DND-41 (cell line): Measurements from ENCODE around the gene HCN2.

Source experiments
- ATAC-seq: fragments of 200-7000 bp; cut with Tn5 transposase; 3 replicates; pipeline ENCODE4 v1.9.1; 2021; ENCODE audit warnings: low read depth; ENCODE audit not compliant: insufficient read depth
- DNase-seq: peaks from one replicate; pipeline ENCODE4 v3.0.0-alpha.2; 2020
- H2AFZ ChIP-seq: 2 replicates; pipeline ENCODE4 v1.6.0; 2012; ENCODE audit warnings: low read depth, low read length
- H3K27ac ChIP-seq: 2 replicates; pipeline ENCODE4 v1.5.1; 2012; ENCODE audit warnings: low read length, inconsistent platforms
- H3K27me3 ChIP-seq: fragments of 200-600 bp; sonication (generic); 2 replicates; pipeline ENCODE4 v1.6.0; 2012; ENCODE audit warnings: low read length, mild to moderate bottlenecking, inconsistent platforms; ENCODE audit not compliant: insufficient read depth, poor library complexity
- H3K36me3 ChIP-seq: 2 replicates; pipeline ENCODE4 v1.5.1; 2012; ENCODE audit warnings: low read length, inconsistent platforms; ENCODE audit not compliant: insufficient read depth
- H3K4me1 ChIP-seq: 2 replicates; pipeline ENCODE4 v1.5.1; 2012; ENCODE audit warnings: mild to moderate bottlenecking, low read length; ENCODE audit not compliant: insufficient read depth
- H3K4me2 ChIP-seq: 2 replicates; pipeline ENCODE4 v1.6.0; 2012; ENCODE audit warnings: mild to moderate bottlenecking, moderate library complexity, low read length, inconsistent platforms; ENCODE audit not compliant: insufficient read depth
- H3K4me3 ChIP-seq, 2 experiments: fragments of 200-600 bp in 1 of 2; shearing (Covaris generic) in 1 of 2; 2 replicates each; pipeline ENCODE4 v1.5.1; 2012 to 2016; ENCODE audit warnings: inconsistent platforms in 2 of 2, low read length in 2 of 2, mild to moderate bottlenecking in 2 of 2, low read depth in 1 of 2, moderate library complexity in 1 of 2
- H3K79me2 ChIP-seq: 2 replicates; pipeline ENCODE4 v1.6.0; 2012; ENCODE audit warnings: low read length, inconsistent platforms; ENCODE audit not compliant: insufficient read depth
- H3K9ac ChIP-seq: 2 replicates; pipeline ENCODE4 v1.6.0; 2012; ENCODE audit warnings: low read depth, mild to moderate bottlenecking, inconsistent platforms, low read length, moderate library complexity
- H3K9me3 ChIP-seq: 2 replicates; pipeline ENCODE4 v1.5.1; 2012; ENCODE audit warnings: low read length, moderate library complexity, mild to moderate bottlenecking, inconsistent platforms; ENCODE audit not compliant: insufficient read depth, severe bottlenecking
- H4K20me1 ChIP-seq: 2 replicates; pipeline ENCODE4 v1.6.0; 2012; ENCODE audit warnings: low read length; ENCODE audit not compliant: insufficient read depth
- EZH2 ChIP-seq: IDR thresholded peaks from 3 replicates; pipeline ENCODE4 v1.6.1; 2012; ENCODE audit warnings: borderline replicate concordance, low read depth, mild to moderate bottlenecking, moderate library complexity, low read length, inconsistent platforms; ENCODE audit not compliant: severe bottlenecking
- TF ChIP-seq, protein P1 (sequence below): IDR thresholded peaks from 2 replicates; pipeline ENCODE4 v1.5.1; 2012; ENCODE audit warnings: borderline replicate concordance, low read length, moderate library complexity, mild to moderate bottlenecking; ENCODE audit not compliant: poor library complexity, severe bottlenecking; ENCODE audit errors: extremely low read depth

Gene HCN2

DNA sequence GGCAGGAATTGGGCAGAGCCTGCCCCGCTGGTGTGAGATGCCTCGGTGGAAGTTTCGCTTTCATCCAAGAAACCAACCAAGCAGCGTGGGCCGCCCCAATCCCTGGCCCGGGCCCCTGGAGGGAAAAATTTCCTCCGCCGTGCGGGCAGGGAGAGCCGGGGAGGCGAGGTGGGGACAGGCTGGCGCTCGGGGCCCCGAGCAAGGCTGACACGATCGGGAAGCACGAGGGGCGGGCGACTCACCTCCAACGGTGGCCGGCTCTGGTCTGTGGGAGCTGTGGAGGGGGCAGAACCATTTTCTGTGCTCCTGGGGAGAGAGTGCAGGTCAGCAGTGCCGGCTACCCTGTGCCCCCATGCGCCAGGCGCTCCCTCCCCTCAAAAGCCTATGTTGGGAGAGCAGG lies 62.3 kb downstream of the HCN2 start:
- TF ChIP-seq, protein P1, sequence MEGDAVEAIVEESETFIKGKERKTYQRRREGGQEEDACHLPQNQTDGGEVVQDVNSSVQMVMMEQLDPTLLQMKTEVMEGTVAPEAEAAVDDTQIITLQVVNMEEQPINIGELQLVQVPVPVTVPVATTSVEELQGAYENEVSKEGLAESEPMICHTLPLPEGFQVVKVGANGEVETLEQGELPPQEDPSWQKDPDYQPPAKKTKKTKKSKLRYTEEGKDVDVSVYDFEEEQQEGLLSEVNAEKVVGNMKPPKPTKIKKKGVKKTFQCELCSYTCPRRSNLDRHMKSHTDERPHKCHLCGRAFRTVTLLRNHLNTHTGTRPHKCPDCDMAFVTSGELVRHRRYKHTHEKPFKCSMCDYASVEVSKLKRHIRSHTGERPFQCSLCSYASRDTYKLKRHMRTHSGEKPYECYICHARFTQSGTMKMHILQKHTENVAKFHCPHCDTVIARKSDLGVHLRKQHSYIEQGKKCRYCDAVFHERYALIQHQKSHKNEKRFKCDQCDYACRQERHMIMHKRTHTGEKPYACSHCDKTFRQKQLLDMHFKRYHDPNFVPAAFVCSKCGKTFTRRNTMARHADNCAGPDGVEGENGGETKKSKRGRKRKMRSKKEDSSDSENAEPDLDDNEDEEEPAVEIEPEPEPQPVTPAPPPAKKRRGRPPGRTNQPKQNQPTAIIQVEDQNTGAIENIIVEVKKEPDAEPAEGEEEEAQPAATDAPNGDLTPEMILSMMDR = no peak
- TF ChIP-seq EZH2 = no peak
- H3K36me3 ChIP-seq = peaks cover 87% of the 10 kb centered on the region
- H3K79me2 ChIP-seq = peaks cover 62% of the 10 kb centered on the region
- H3K4me1 ChIP-seq = no peaks in the 10 kb centered on the region
- no peak overlapping the region for H3K4me2 ChIP-seq
- ATAC-seq = no peak
- no peak overlapping the region for H3K4me3 ChIP-seq
- peaks cover 72% of the 10 kb centered on the region for H4K20me1 ChIP-seq
- no peak overlapping the region for H2AFZ ChIP-seq
- DNase-seq = no peak
- no peak overlapping the region for H3K9ac ChIP-seq
- no peaks in the 10 kb centered on the region for H3K9me3 ChIP-seq
- H3K27ac ChIP-seq = no peak overlapping the region
- H3K27me3 ChIP-seq = no peaks in the 10 kb centered on the region

DNA sequence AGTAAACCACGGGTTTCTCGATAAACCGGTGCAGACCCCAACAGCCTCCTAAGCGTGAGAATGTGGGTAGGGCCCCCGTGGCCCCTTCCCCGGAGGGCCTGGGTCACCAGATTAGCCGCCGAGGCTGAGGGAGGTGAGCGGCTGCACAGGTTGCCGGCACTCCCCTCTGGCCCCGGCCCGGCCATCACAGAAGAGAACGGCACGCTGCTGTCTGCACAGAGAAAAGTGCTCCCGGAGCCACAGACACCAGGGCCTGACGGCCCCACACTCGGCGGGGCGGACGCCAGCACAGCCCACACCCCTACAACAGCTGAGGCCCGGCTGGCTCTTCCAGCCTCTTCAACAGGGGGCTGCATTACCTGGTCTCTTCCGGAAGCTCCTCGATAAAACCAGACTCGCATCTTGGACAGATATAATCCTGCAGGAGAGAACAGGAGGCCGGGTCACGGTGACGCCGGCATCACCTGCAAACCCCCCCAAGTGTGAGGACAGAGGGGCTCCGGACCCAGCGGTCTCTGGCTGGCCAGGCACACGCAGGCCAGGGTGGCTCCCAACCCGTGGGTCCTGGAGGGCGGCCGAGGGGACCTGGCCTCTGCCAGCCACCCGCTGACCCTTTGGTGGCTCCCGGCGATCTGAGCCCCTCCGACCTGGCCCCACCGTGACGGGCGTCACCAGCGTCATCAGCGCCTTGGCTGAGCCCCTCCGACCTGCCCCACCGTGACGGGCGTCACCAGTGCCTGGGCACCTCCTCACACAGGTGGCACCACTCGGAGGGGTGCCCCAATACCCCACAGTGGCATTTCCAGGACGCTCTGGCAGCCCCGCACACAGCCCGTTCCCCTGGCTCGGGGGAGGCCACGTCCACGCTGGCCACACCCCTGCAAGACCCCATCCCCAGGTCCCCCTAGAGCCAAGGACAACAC lies 63.0 kb downstream of the HCN2 start:
- TF ChIP-seq, protein P1 = no peak
- no peak for TF ChIP-seq EZH2
- H3K27ac ChIP-seq = no peak overlapping the region
- no peak overlapping the region for H2AFZ ChIP-seq
- no peaks in the 10 kb centered on the region for H3K9me3 ChIP-seq
- H3K79me2 ChIP-seq = peaks cover 69% of the 10 kb centered on the region
- no peak overlapping the region for H3K9ac ChIP-seq
- peaks cover 79% of the 10 kb centered on the region for H4K20me1 ChIP-seq
- H3K27me3 ChIP-seq = no peaks in the 10 kb centered on the region
- peaks cover 87% of the 10 kb centered on the region for H3K36me3 ChIP-seq
- DNase-seq (no peak), ATAC-seq (no peak)
- no peaks in the 10 kb centered on the region for H3K4me1 ChIP-seq
- H3K4me3 ChIP-seq = no peak overlapping the region
- H3K4me2 ChIP-seq = no peak overlapping the region

DNA sequence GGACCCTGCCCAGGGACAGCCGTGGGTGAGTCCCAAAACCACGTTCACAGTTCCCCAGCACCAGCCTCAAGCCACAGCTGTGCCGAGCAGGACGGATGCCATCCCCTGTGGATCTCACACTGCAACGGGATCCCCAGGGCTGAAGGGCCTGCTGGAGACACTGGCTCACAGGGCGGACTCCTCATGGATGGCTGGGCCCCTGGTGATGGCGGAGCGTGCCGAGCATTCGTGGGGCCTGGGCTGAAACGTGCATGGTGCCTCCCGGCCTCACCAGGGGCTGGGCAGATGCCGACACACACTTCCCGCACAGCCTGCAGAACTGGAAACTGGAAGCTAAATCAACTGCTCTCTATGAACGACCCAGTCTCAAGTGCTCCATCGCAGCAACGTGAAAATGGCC lies 63.7 kb downstream of the HCN2 start:
- no peaks in the 10 kb centered on the region for H3K27me3 ChIP-seq
- ATAC-seq (no peak), DNase-seq (no peak)
- H3K4me1 ChIP-seq = 0 out of 2 replicates have a peak, but pooled peaks cover 4% of the 10 kb centered on the region
- peaks cover 76% of the 10 kb centered on the region for H3K79me2 ChIP-seq
- peaks cover 87% of the 10 kb centered on the region for H3K36me3 ChIP-seq
- TF ChIP-seq EZH2 = no peak
- TF ChIP-seq, protein P1 = no peak
- H3K9me3 ChIP-seq = no peaks in the 10 kb centered on the region
- no peak overlapping the region for H3K4me3 ChIP-seq
- no peak overlapping the region for H3K9ac ChIP-seq
- H2AFZ ChIP-seq = no peak overlapping the region
- H3K27ac ChIP-seq = no peak overlapping the region
- peaks cover 86% of the 10 kb centered on the region for H4K20me1 ChIP-seq
- no peak overlapping the region for H3K4me2 ChIP-seq
